PFSK-1 (cell line): Measurements from ENCODE around the gene OR4C12. TPM values are rescaled to one million over a fixed set of nuclear protein-coding genes. Genes with fewer than 3 reads are reported as not detected.
"Not testable (repeated sequence)": the region's sequence is repeated elsewhere in the genome, so short reads cannot be mapped to it uniquely, and the experiment has no call there.

Experiments
- FOXP2 ChIP-seq: optimal IDR thresholded peaks from 2 replicates; pipeline ENCODE3; 2011; ENCODE audit warnings: borderline replicate concordance, control low read depth, inconsistent platforms; ENCODE audit not compliant: insufficient read depth; ENCODE audit errors: extremely low read length, extremely low read depth
- POLR2AphosphoS5 ChIP-seq: IDR thresholded peaks from 2 replicates; pipeline ENCODE4 v1.6.1; 2012; ENCODE audit warnings: low read depth, mild to moderate bottlenecking, control low read depth, low read length, moderate library complexity
- SIN3A ChIP-seq: IDR thresholded peaks from 2 replicates; pipeline ENCODE4 v1.6.1; 2012; ENCODE audit warnings: mild to moderate bottlenecking, low read length, moderate library complexity, borderline replicate concordance; ENCODE audit not compliant: insufficient read depth
- TAF1 ChIP-seq: IDR thresholded peaks from 2 replicates; pipeline ENCODE4 v1.6.1; 2012; ENCODE audit warnings: low read length, control low read depth, borderline replicate concordance; ENCODE audit not compliant: insufficient read depth
- polyA plus RNA-seq: library from polyadenylated mRNA; unstranded; fragments of >200 nt; gene quantifications from one replicate; pipeline ENCODE4 v1.2.1, GENCODE V29; 2012; ENCODE audit warnings: low read depth, missing spikeins; ENCODE audit not compliant: insufficient read length
- TF ChIP-seq, protein P1 (sequence below), 2 experiments: IDR thresholded peaks; 2 replicates each; pipeline versions ENCODE4 v1.6.1 to v1.8.0; 2011 to 2012; ENCODE audit warnings: low read depth in 2 of 2, low read length in 2 of 2, control low read depth in 1 of 2, inconsistent platforms in 1 of 2, mild to moderate bottlenecking in 1 of 2, moderate library complexity in 1 of 2; ENCODE audit not compliant: insufficient read depth in 1 of 2

OR4C12 gene
- not detected for polyA plus RNA-seq

DNA sequence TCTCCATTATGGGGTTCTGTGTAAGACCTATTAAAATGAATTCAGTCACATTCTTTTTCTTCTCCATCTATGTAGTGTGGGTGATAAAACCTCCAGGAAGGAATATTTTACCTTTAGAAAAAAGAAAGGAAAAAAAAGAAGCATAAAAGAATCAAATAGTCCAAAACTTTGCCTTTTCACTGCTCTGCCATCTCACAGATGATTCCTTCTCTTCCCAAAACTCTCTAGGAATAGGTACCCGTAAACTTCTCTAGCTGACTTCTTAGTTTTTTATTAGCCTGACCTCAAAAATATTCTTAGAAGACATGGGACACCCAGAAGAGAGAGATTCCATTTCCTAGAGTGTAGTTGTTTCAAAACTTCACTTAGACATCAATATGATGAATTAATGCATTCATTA is at the start of gene OR4C12:
OR4C12 (minus strand) TSS at position 101 of the 400 bp plus-strand sequence; CDS start at position 67, 34 bp downstream.
- TF ChIP-seq, protein P1, sequence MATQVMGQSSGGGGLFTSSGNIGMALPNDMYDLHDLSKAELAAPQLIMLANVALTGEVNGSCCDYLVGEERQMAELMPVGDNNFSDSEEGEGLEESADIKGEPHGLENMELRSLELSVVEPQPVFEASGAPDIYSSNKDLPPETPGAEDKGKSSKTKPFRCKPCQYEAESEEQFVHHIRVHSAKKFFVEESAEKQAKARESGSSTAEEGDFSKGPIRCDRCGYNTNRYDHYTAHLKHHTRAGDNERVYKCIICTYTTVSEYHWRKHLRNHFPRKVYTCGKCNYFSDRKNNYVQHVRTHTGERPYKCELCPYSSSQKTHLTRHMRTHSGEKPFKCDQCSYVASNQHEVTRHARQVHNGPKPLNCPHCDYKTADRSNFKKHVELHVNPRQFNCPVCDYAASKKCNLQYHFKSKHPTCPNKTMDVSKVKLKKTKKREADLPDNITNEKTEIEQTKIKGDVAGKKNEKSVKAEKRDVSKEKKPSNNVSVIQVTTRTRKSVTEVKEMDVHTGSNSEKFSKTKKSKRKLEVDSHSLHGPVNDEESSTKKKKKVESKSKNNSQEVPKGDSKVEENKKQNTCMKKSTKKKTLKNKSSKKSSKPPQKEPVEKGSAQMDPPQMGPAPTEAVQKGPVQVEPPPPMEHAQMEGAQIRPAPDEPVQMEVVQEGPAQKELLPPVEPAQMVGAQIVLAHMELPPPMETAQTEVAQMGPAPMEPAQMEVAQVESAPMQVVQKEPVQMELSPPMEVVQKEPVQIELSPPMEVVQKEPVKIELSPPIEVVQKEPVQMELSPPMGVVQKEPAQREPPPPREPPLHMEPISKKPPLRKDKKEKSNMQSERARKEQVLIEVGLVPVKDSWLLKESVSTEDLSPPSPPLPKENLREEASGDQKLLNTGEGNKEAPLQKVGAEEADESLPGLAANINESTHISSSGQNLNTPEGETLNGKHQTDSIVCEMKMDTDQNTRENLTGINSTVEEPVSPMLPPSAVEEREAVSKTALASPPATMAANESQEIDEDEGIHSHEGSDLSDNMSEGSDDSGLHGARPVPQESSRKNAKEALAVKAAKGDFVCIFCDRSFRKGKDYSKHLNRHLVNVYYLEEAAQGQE (IDR thresholded peaks at IDR 0.05; ENCODE audit: insufficient read depth in 1 of 2, low read depth in 2 of 2, low read length in 2 of 2), result not testable (repeated sequence)
- TF ChIP-seq POLR2AphosphoS5, SIN3A: not testable (repeated sequence)

DNA sequence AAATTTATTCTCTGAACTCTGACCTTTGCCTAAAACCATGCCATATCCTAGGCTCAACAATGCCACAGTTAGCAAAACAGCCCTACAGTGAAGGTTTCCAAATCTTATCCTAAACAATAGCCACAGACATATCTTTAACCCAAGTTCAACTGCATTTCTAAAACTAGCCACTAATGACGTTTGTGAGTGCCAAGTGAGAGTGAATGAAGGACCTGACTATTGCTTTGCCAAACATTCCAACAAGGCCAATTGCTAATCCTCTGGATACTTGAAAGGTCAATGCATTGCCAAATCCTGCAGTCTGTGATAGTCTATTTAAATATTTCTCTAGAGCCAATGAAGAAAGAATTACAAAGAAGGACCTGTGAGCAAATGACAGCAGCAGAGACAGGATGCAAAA is 47.9 kb upstream of the OR4C12 start:
- TF ChIP-seq FOXP2, result no peak
- TF ChIP-seq POLR2AphosphoS5, result no peak
- TF ChIP-seq TAF1, result no peak
- TF ChIP-seq SIN3A, result no peak
- TF ChIP-seq, protein P1 (IDR thresholded peaks at IDR 0.05; ENCODE audit: insufficient read depth in 1 of 2, low read depth in 2 of 2, low read length in 2 of 2), result no peak

DNA sequence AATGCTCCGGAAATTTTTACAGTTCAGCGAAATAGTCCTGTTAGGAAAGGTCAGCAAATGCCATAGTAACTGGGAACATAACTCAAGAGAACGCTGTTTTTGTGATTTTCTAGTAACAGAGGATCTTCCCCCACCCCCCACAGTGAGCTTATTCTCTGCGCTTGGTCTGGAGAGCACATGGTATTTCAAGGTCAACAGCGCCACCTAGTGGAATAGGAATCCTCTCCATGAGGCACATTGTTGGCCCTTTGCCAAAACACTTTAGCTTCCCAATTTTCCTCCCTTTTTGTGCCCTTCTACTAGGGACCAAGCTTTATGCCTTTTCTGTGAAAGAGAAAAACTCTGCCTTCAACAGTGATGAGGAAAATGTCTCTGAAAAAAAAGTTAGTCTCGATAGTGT is 13.2 kb upstream of the OR4C12 start:
- TF ChIP-seq TAF1 (no peak), FOXP2 (no peak), SIN3A (no peak)
- TF ChIP-seq, protein P1 (IDR thresholded peaks at IDR 0.05; ENCODE audit: insufficient read depth in 1 of 2, low read depth in 2 of 2, low read length in 2 of 2), result no peak

DNA sequence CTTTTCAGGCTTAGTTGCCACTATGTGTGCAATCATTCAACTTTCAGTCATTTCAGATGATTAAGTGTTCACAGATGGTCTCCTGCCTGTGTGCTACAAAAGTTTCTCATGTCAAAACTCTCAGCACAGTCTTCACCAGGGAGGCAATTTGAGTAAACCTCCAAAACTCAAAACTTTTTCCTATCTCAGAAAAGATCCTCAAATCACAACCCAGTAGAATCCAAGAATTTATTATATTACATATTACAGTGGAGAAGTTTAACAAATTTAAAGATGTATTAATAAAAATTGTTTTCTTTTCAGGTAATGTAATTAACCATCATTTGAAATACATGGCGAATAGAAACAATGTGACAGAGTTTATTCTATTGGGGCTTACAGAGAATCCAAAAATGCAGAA is 30.2 kb downstream of the OR4C12 start, which contains the start of gene OR4C13:
OR4C13 (plus strand) TSS at position 301 of the 400 bp plus-strand sequence; CDS start at position 333, 32 bp downstream.
- TF ChIP-seq POLR2AphosphoS5 (no peak), FOXP2 (no peak), TAF1 (no peak), SIN3A (no peak)
- TF ChIP-seq, protein P1 (IDR thresholded peaks at IDR 0.05; ENCODE audit: insufficient read depth in 1 of 2, low read depth in 2 of 2, low read length in 2 of 2), result no peak
